Testis (tissue), 3 donors: ENCODE data around the gene SLC6A12. TPM values are rescaled to one million over a fixed set of nuclear protein-coding genes. Genes with fewer than 3 reads are reported as not detected.

Experiments
- DNase-seq: peaks from one replicate; pipeline ENCODE4 v3.0.0-alpha.2; 2019
- H3K27ac ChIP-seq, 2 donors: fragments of 200-600 bp; sonication (generic); one replicate each; pipeline ENCODE4 v1.5.1; 2019
- H3K27me3 ChIP-seq: fragments of 200-600 bp; sonication (generic); one replicate; pipeline ENCODE4 v1.5.1; 2019
- H3K36me3 ChIP-seq: fragments of 200-600 bp; sonication (generic); one replicate; pipeline ENCODE4 v1.5.1; 2017; ENCODE audit warnings: low read depth; ENCODE audit errors: missing control alignments
- H3K4me1 ChIP-seq: fragments of 200-600 bp; sonication (generic); one replicate; pipeline ENCODE4 v1.5.1; 2019
- H3K4me3 ChIP-seq, 2 donors: fragments of 200-600 bp; sonication (generic); one replicate each; pipeline ENCODE4 v1.5.1; 2017 to 2019
- H3K9me3 ChIP-seq: fragments of 200-600 bp; sonication (generic); one replicate; pipeline ENCODE4 v1.5.1; 2017
- CTCF ChIP-seq, 3 experiments: fragments of 450-650 bp in 2 of 3; fragments of 200-600 bp in 1 of 3; sonication (generic) in 1 of 3; IDR thresholded peaks; one replicate each; pipeline ENCODE4 v1.5.1; 2016 to 2019; ENCODE audit warnings: antibody characterized with exemption in 3 of 3, mild to moderate bottlenecking in 2 of 3, moderate library complexity in 1 of 3
- POLR2A ChIP-seq: fragments of 450-650 bp; IDR thresholded peaks from one replicate; pipeline ENCODE4 v1.6.1; 2017; ENCODE audit warnings: antibody characterized with exemption, mild to moderate bottlenecking, moderate library complexity
- WGBS, 2 donors: methylation state at CpG; one replicate each; pipeline ENCODE4 v1.1.5; 2018; 5-methylcytosine and 5-hydroxymethylcytosine counted together
- intact Hi-C: fragments of 100-400 bp; cut with DNase I; formaldehyde crosslinking; loops from one replicate; pipeline ENCODE4 v1.15.1; 2023; ENCODE audit warnings: low total_unique reads
- polyA plus RNA-seq: library from polyadenylated mRNA; stranded (reverse); fragments of 350-450 nt; fragmentation: Illumina TruSeq; extraction: RNeasy Lipid Tissue Mini Kit (QIAGEN cat#74804); gene quantifications from one replicate; pipeline ENCODE4 v1.2.3, GENCODE V29; 2014; ENCODE audit warnings: low read depth, low replicate concordance; ENCODE audit not compliant: insufficient read depth
- total RNA-seq, 2 donors: library from RNA; depleted of rRNA; stranded (reverse); fragments of >200 nt; gene quantifications; one replicate each; pipeline ENCODE4 v1.2.3, GENCODE V29; 2016

The SLC6A12 gene
- total and polyA plus RNA-seq, 3 donors from 2014 or later, result 3.8 to 12.5 (median 6.4) TPM

- H3K27ac ChIP-seq, result no peak overlapping the region
- TF ChIP-seq CTCF (IDR thresholded peaks at IDR 0.05), result no peak
- no peak for TF ChIP-seq POLR2A
- WGBS, 2 donors, result 94 to 96% methylated on average over 10 to 11 of the region's 11 CpGs
Observed at GRCh38 chr12:197911-198695, 15.9 kb downstream of the SLC6A12 start.

GRCh38 chr12:197347-197746, 16.6 kb downstream of the SLC6A12 start:
- Histone ChIP-seq H3K27me3 (no peaks in the 10 kb centered on the region), H3K4me3 (no peak overlapping the region), H3K4me1 (peaks cover 6% of the 10 kb centered on the region), H3K9me3 (no peaks in the 10 kb centered on the region), H3K36me3 (no peaks in the 10 kb centered on the region), H3K27ac (no peak overlapping the region)
- intact Hi-C loops, result no loop called here
- DNase-seq, result no peak
- no peak for TF ChIP-seq CTCF (IDR thresholded peaks at IDR 0.05)
- 85 to 92% methylated on average over 3 of the region's 3 CpGs for WGBS, 2 donors

More at GRCh38 chr12:197911-198695, 15.9 kb downstream of the SLC6A12 start:
- no peak for DNase-seq
- intact Hi-C loops, result no loop called here
- Histone ChIP-seq H3K27me3 (no peaks in the 10 kb centered on the region), H3K36me3 (no peaks in the 10 kb centered on the region), H3K4me1 (peaks cover 6% of the 10 kb centered on the region), H3K9me3 (no peaks in the 10 kb centered on the region), H3K4me3 (no peak overlapping the region)

- Histone ChIP-seq H3K36me3 (no peaks in the 10 kb centered on the region), H3K27ac (no peak overlapping the region), H3K9me3 (no peaks in the 10 kb centered on the region), H3K4me3 (no peak overlapping the region), H3K4me1 (peaks cover 6% of the 10 kb centered on the region), H3K27me3 (no peaks in the 10 kb centered on the region)
- no peak for DNase-seq
- WGBS, 2 donors, result 67 to 84% methylated on average over 4 of the region's 4 CpGs
- intact Hi-C loops, result no loop called here
- no peak for TF ChIP-seq POLR2A
- no peak for TF ChIP-seq CTCF (IDR thresholded peaks at IDR 0.05)
Observed at GRCh38 chr12:196436-196835, 17.5 kb downstream of the SLC6A12 start.

- Histone ChIP-seq H3K4me3 (no peak overlapping the region), H3K36me3 (no peaks in the 10 kb centered on the region), H3K4me1 (peaks cover 6% of the 10 kb centered on the region), H3K27ac (no peak overlapping the region), H3K9me3 (no peaks in the 10 kb centered on the region), H3K27me3 (no peaks in the 10 kb centered on the region)
- 93 to 96% methylated on average over 12 to 15 of the region's 15 CpGs for WGBS, 2 donors
- intact Hi-C loops, result no loop called here
- no peak for TF ChIP-seq POLR2A
- TF ChIP-seq CTCF (IDR thresholded peaks at IDR 0.05), result no peak
- DNase-seq, result no peak
Observed at GRCh38 chr12:195951-196350, 18.0 kb downstream of the SLC6A12 start.

- no peak overlapping the region for H3K4me3 ChIP-seq
- no peaks in the 10 kb centered on the region for H3K36me3 ChIP-seq
- no peaks in the 10 kb centered on the region for H3K9me3 ChIP-seq
- H3K27ac ChIP-seq, result no peak overlapping the region
- intact Hi-C loops, result no loop called here
- H3K27me3 ChIP-seq, result no peaks in the 10 kb centered on the region
- 90 to 93% methylated on average over 5 of the region's 5 CpGs for WGBS, 2 donors
- TF ChIP-seq POLR2A, result no peak
- TF ChIP-seq CTCF (IDR thresholded peaks at IDR 0.05), result no peak
- peaks cover 6% of the 10 kb centered on the region for H3K4me1 ChIP-seq
- DNase-seq, result no peak
Observed at GRCh38 chr12:195156-195555, 18.8 kb downstream of the SLC6A12 start.
